Raji (cell line): ENCODE results near the gene TTLL12.

Experiments used
- POLR2A ChIP-seq: IDR thresholded peaks from 2 replicates; pipeline ENCODE4 v1.6.1; 2011; ENCODE audit warnings: low read depth, low read length, control low read depth; ENCODE audit not compliant: insufficient read depth

TTLL12 gene

DNA sequence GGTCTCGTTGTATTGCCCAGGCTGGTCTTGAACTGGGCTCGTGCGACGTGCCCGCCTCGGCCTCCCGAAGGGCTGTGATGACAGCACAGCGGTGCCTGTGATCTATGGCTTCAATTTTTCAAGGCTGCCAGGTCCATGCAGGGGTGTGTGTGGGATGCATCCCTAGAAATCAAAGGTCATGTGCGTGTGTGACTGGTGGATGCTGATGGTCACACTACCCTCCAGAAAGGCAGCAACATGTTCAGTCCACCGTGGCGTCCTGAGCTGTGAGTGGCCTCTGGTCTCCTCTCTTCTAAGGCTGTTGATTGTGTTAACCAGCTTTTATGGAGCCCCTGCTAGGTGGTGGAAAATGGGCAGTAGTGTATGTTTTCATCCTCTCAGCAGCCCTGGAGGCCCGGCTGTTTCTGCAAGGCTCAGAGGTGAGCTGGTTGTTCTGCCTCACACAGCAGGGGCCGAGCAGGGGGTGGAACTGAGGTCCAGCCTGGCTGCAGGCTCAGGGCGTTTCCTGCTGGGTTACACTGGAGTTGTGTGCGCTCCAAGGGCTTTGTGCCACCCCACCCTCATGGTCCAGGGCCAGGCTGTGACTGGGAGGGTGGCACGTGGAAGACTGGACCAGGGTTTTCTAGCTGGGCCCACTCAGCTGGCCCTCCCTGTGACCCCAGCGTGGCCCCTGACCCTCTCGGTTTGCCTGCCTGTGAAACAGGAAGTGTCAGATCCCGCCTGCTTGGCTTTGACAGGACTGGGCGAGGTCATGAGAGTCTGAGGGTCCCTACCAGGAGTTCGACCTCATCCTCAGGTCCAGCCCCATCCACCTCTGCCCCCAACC, 68.7 kb downstream of the TTLL12 start:
- TF ChIP-seq POLR2A, result no peak; the same call in 1 of the 2 replicates

DNA sequence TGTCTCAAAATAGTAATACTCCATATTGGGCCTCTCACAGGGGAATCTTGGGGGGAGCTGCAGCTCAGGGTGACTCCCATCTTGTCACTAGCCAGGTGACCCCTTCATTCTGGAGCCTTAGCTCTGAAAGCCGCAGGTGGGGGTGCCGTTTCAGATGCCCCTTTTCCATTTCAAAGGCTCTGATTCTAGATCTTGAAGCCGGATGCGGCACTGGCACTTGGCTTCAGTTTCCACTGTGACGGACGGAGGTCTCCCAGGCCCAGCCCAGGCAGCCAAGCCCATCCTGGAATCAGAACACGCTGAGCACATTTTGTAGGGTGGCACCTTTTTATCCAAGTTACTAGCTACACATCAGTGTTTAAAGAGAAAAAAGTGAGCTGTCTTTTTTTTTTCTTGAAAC, 70.0 kb downstream of the TTLL12 start:
- TF ChIP-seq POLR2A, result no peak
